Smooth muscle cell (in vitro differentiated cells): ENCODE data around the gene AADACL4. TPM values are rescaled to one million over a fixed set of nuclear protein-coding genes. Genes with fewer than 3 reads are reported as not detected.
A peak's percentile ranks its signal among the peaks of the same experiment; 100 is the strongest.

Source experiments
- DNase-seq: peaks from one replicate; lab custom pipeline; 2025; ENCODE audit not compliant: unreplicated experiment; lab: John Stamatoyannopoulos, UW
- H2AFZ ChIP-seq: fragments of 200-600 bp; sonication (generic); 2 replicates; pipeline ENCODE4 v1.6.0; 2016; ENCODE audit warnings: antibody characterized with exemption, low read depth, mild to moderate bottlenecking
- H3F3A ChIP-seq: fragments of 200-600 bp; sonication (generic); 2 replicates; pipeline ENCODE4 v1.6.0; 2017; ENCODE audit warnings: antibody characterized with exemption, low read depth
- H3K27ac ChIP-seq: fragments of 200-600 bp; sonication (generic); 2 replicates; pipeline ENCODE4 v1.5.1; 2016; ENCODE audit warnings: low read depth, mild to moderate bottlenecking
- H3K27me3 ChIP-seq: fragments of 200-600 bp; sonication (generic); 2 replicates; pipeline ENCODE4 v1.6.1; 2016; ENCODE audit warnings: low read depth, mild to moderate bottlenecking
- H3K36me3 ChIP-seq: fragments of 200-600 bp; sonication (generic); 2 replicates; pipeline ENCODE4 v1.5.1; 2016; ENCODE audit warnings: low read depth
- H3K4me1 ChIP-seq: fragments of 200-600 bp; sonication (generic); 2 replicates; pipeline ENCODE4 v1.5.1; 2016; ENCODE audit warnings: low read depth
- H3K4me2 ChIP-seq: fragments of 200-600 bp; sonication (generic); 2 replicates; pipeline ENCODE4 v1.6.0; 2016; ENCODE audit warnings: mild to moderate bottlenecking
- H3K4me3 ChIP-seq: fragments of 200-600 bp; sonication (generic); 2 replicates; pipeline ENCODE4 v1.5.1; 2016; ENCODE audit warnings: mild to moderate bottlenecking
- H3K79me2 ChIP-seq: fragments of 200-600 bp; sonication (generic); 2 replicates; pipeline ENCODE4 v1.6.0; 2016; ENCODE audit warnings: low read depth, mild to moderate bottlenecking
- H3K9ac ChIP-seq: fragments of 200-600 bp; sonication (generic); 2 replicates; pipeline ENCODE4 v1.6.0; 2016; ENCODE audit warnings: low read depth
- H3K9me3 ChIP-seq: fragments of 200-600 bp; sonication (generic); replicated peaks from 2 replicates; pipeline ENCODE4 v1.5.1; 2016; ENCODE audit warnings: low read depth
- H4K20me1 ChIP-seq: fragments of 200-600 bp; sonication (generic); 2 replicates; pipeline ENCODE4 v1.6.0; 2016; ENCODE audit warnings: low read depth
- CTCF ChIP-seq: fragments of 200-600 bp; sonication (generic); IDR thresholded peaks from 2 replicates; pipeline ENCODE4 v1.5.1; 2017; ENCODE audit warnings: borderline replicate concordance, mild to moderate bottlenecking, antibody characterized with exemption; ENCODE audit not compliant: insufficient read depth, poor library complexity, severe bottlenecking
- WGBS: methylation state at CpG from one replicate; pipeline ENCODE4 v1.1.7; 2016; ENCODE audit warnings: low lambda C conversion rate; 5-methylcytosine and 5-hydroxymethylcytosine counted together
- polyA plus RNA-seq: library from polyadenylated mRNA; unstranded; fragments of >200 nt; fragmentation: Nextera tagmentation; extraction: Ambion mirVana; gene quantifications from 2 replicates; pipeline ENCODE4 v1.2.1, GENCODE V29; 2016
- total RNA-seq: library from RNA; depleted of rRNA; stranded (reverse); fragments of >200 nt; gene quantifications from 2 replicates; pipeline ENCODE4 v1.2.3, GENCODE V29; 2014

Gene AADACL4
- not detected in 2 replicates for total RNA-seq
- polyA plus RNA-seq: not detected in 2 replicates

GRCh38 chr1:12643785-12644184, at the start of gene AADACL4:
AADACL4 (plus strand) TSS chr1:12644085; CDS start chr1:12644547, 462 bp downstream.
- H3F3A ChIP-seq: no peaks in the 10 kb centered on the region
- H3K4me3 ChIP-seq: no peak within 1 kb of the TSS
- H2AFZ ChIP-seq: no peak within 1 kb of the TSS
- H3K36me3 ChIP-seq: no peaks in the 10 kb centered on the region
- H3K79me2 ChIP-seq: no peaks in the 10 kb centered on the region
- H3K9me3 ChIP-seq: no peaks in the 10 kb centered on the region
- H3K27me3 ChIP-seq: peaks cover 22% of the 10 kb centered on the region
- WGBS: 83% methylated on average over 7 of the region's 7 CpGs
- no peaks in the 10 kb centered on the region for H3K4me1 ChIP-seq
- no peaks in the 10 kb centered on the region for H4K20me1 ChIP-seq
- no peak within 1 kb of the TSS for H3K4me2 ChIP-seq
- H3K27ac ChIP-seq: no peak within 1 kb of the TSS
- no peak for DNase-seq
- no peak within 1 kb of the TSS for H3K9ac ChIP-seq
- TF ChIP-seq CTCF: no peak

DNA sequence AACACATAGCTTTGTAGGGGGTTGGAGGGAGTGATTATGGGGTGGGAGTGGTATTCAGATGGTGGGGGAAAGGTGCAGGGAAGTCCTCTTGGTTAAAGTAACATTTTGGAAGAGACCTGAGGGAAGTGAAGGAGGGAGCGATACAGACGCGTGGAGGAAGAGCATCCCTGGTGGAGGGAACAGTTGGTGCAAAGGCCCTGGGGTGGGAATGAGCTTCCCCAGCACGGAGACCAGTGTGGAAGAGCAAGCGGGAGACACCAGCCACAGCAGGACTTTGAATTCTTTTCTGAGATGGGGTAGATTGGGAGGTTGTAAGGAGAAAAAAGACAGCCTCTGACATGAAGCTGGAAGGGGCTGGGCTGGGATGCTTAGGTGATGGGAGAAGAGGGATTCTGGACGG, 49.4 kb upstream of the AADACL4 start:
- Histone ChIP-seq H3K9ac (no peak overlapping the region), H3K79me2 (no peaks in the 10 kb centered on the region)
- TF ChIP-seq CTCF: no peak

GRCh38 chr1:12594966-12595756, 48.7 kb upstream of the AADACL4 start:
- Histone ChIP-seq H3K27me3 (peaks cover 17% of the 10 kb centered on the region), H3K79me2 (no peaks in the 10 kb centered on the region), H4K20me1 (peaks cover 7% of the 10 kb centered on the region), H3K36me3 (no peaks in the 10 kb centered on the region), H3K9ac (no peak overlapping the region), H3K4me1 (peaks cover 3% of the 10 kb centered on the region), H2AFZ (no peak overlapping the region), H3K4me2 (peak overlapping the region; percentile 89), H3K9me3 (no peaks in the 10 kb centered on the region), H3K4me3 (peak overlapping the region; percentile 50), H3F3A (peaks cover 11% of the 10 kb centered on the region), H3K27ac (no peak overlapping the region)
- DNase-seq: no peak
- WGBS: 4% methylated on average over 18 of the region's 47 CpGs
- TF ChIP-seq CTCF: no peak

More for the DNA sequence above, 49.4 kb upstream of the AADACL4 start:
- Histone ChIP-seq H3K27me3 (peaks cover 12% of the 10 kb centered on the region), H3F3A (peaks cover 11% of the 10 kb centered on the region), H3K4me3 (peak overlapping the region; percentile 50), H3K36me3 (no peaks in the 10 kb centered on the region), H4K20me1 (peaks cover 7% of the 10 kb centered on the region), H3K4me2 (peak overlapping the region; percentile 89), H3K27ac (no peak overlapping the region), H3K9me3 (no peaks in the 10 kb centered on the region), H2AFZ (no peak overlapping the region), H3K4me1 (peaks cover 3% of the 10 kb centered on the region)
- 88% methylated on average over 6 of the region's 6 CpGs for WGBS
- no peak for DNase-seq

- Histone ChIP-seq H3K27me3 (peaks cover 17% of the 10 kb centered on the region), H3K9ac (no peak overlapping the region), H3K27ac (no peak overlapping the region), H4K20me1 (peaks cover 7% of the 10 kb centered on the region), H3K9me3 (no peaks in the 10 kb centered on the region), H3K4me3 (peak overlapping the region; percentile 50), H3K36me3 (no peaks in the 10 kb centered on the region), H3K79me2 (no peaks in the 10 kb centered on the region), H2AFZ (no peak overlapping the region), H3K4me2 (peak overlapping the region; percentile 89), H3F3A (peaks cover 11% of the 10 kb centered on the region), H3K4me1 (peaks cover 3% of the 10 kb centered on the region)
- no peak for TF ChIP-seq CTCF
- no peak for DNase-seq
- WGBS: 0% methylated on average over 11 of the region's 18 CpGs
Observed at GRCh38 chr1:12595757-12596006, 48.2 kb upstream of the AADACL4 start.
